ENCODE measurements around the gene NANS. TPM values are rescaled to one million over a fixed set of nuclear protein-coding genes. Genes with fewer than 3 reads are reported as not detected.

The NANS gene
- polyA plus RNA-seq, 1 donor (not counting 4 experiments of a cell fraction or from before 2014, with no cell fraction given), result 63.1 TPM

DNA sequence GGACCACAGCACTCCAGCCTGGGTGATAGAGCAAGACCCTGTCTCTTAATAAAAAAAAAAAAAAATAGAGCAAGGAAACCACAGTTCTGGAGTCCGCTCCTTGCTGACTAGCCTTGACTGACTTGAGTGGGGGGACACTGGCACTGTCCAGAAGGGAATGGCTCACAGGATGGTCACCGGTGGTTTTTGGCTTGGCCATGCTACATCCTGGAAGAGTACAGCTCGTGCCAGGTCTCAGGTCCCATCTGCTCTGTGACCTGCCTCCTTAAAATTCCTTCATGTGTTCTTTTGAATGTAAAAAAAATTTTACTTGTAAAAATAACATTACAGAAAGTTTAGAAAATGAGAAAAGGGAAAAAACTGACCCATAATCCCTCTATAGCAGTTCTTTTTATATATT, 5.6 kb downstream of the NANS start:
- Histone ChIP-seq H3K27me3 (ENCODE audit: control insufficient read depth, extremely low read depth, insufficient read depth, low read length) (no peaks in the 10 kb centered on the region), H3K4me2 (ENCODE audit: control insufficient read depth, extremely low read depth, insufficient read depth, low read depth, low read length) (no peak overlapping the region), H3K79me2 (ENCODE audit: control insufficient read depth, insufficient read depth, low read length) (peaks cover 26% of the 10 kb centered on the region), H3K9ac (ENCODE audit: control insufficient read depth, extremely low read depth, insufficient read depth, low read length) (no peak overlapping the region), H3K4me1 (ENCODE audit: control insufficient read depth, extremely low read depth, insufficient read depth, low read length) (peaks cover 9% of the 10 kb centered on the region), H2AFZ (ENCODE audit: control insufficient read depth, low read length) (no peak overlapping the region), H3K4me3 (ENCODE audit: control insufficient read depth in 2 of 3, extremely low read depth in 1 of 3, insufficient read depth in 2 of 3, low read depth in 1 of 3, low read length in 3 of 3) (no peak overlapping the region), H3K36me3 (ENCODE audit: control insufficient read depth in 2 of 2, extremely low read depth in 1 of 2, insufficient read depth in 2 of 2, low read length in 2 of 2) (peaks cover 13 to 14% of the 10 kb centered on the region in 2 experiments), H3K9me1 (ENCODE audit: control insufficient read depth, extremely low read depth, insufficient read depth, low read length) (no peaks in the 10 kb centered on the region), H3K9me3 (ENCODE audit: control insufficient read depth, low read depth, low read length) (no peaks in the 10 kb centered on the region), H3K27ac (ENCODE audit: control insufficient read depth, insufficient read depth, low read length) (no peak overlapping the region), H4K20me1 (ENCODE audit: control insufficient read depth, extremely low read depth, insufficient read depth, low read length) (no peaks in the 10 kb centered on the region)
- DNase-seq (ENCODE audit: low read depth, low spot score) (no peak), FAIRE-seq (no peak)
- dilution Hi-C loops (cut with MboI; ENCODE audit: extremely low pct_ligation_motif_present, low sequenced_read_pairs), result no loop called here
- TF ChIP-seq, protein P1, sequence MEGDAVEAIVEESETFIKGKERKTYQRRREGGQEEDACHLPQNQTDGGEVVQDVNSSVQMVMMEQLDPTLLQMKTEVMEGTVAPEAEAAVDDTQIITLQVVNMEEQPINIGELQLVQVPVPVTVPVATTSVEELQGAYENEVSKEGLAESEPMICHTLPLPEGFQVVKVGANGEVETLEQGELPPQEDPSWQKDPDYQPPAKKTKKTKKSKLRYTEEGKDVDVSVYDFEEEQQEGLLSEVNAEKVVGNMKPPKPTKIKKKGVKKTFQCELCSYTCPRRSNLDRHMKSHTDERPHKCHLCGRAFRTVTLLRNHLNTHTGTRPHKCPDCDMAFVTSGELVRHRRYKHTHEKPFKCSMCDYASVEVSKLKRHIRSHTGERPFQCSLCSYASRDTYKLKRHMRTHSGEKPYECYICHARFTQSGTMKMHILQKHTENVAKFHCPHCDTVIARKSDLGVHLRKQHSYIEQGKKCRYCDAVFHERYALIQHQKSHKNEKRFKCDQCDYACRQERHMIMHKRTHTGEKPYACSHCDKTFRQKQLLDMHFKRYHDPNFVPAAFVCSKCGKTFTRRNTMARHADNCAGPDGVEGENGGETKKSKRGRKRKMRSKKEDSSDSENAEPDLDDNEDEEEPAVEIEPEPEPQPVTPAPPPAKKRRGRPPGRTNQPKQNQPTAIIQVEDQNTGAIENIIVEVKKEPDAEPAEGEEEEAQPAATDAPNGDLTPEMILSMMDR (optimal IDR thresholded peaks at IDR 0.05 in 1 of 3, IDR thresholded peaks at IDR 0.05 in 1 of 3, conservative IDR thresholded peaks at IDR 0.05 in 1 of 3; ENCODE audit: extremely low read depth in 1 of 3, insufficient read depth in 2 of 3, low read length in 3 of 3), result no peak
- TF ChIP-seq EZH2 (IDR thresholded peaks at IDR 0.05; ENCODE audit: low read length), result no peak

GRCh38 chr9:98064623-98065392, 8.3 kb downstream of the NANS start:
- TF ChIP-seq, protein P1 (optimal IDR thresholded peaks at IDR 0.05 in 1 of 3, IDR thresholded peaks at IDR 0.05 in 1 of 3, conservative IDR thresholded peaks at IDR 0.05 in 1 of 3; ENCODE audit: extremely low read depth in 1 of 3, insufficient read depth in 2 of 3, low read length in 3 of 3), result no peak
- TF ChIP-seq EZH2 (IDR thresholded peaks at IDR 0.05; ENCODE audit: low read length), result no peak
- Histone ChIP-seq H3K4me2 (ENCODE audit: control insufficient read depth, extremely low read depth, insufficient read depth, low read depth, low read length) (no peak overlapping the region), H3K9me1 (ENCODE audit: control insufficient read depth, extremely low read depth, insufficient read depth, low read length) (no peaks in the 10 kb centered on the region), H3K4me3 (ENCODE audit: control insufficient read depth in 2 of 3, extremely low read depth in 1 of 3, insufficient read depth in 2 of 3, low read depth in 1 of 3, low read length in 3 of 3) (no peak overlapping the region), H3K27me3 (ENCODE audit: control insufficient read depth, extremely low read depth, insufficient read depth, low read length) (no peaks in the 10 kb centered on the region), H3K4me1 (ENCODE audit: control insufficient read depth, extremely low read depth, insufficient read depth, low read length) (no peaks in the 10 kb centered on the region), H3K9me3 (ENCODE audit: control insufficient read depth, low read depth, low read length) (no peaks in the 10 kb centered on the region), H3K27ac (ENCODE audit: control insufficient read depth, insufficient read depth, low read length) (no peak overlapping the region), H4K20me1 (ENCODE audit: control insufficient read depth, extremely low read depth, insufficient read depth, low read length) (no peaks in the 10 kb centered on the region), H2AFZ (ENCODE audit: control insufficient read depth, low read length) (no peak overlapping the region), H3K36me3 (ENCODE audit: control insufficient read depth in 2 of 2, extremely low read depth in 1 of 2, insufficient read depth in 2 of 2, low read length in 2 of 2) (peaks cover 13 to 14% of the 10 kb centered on the region in 2 experiments), H3K9ac (ENCODE audit: control insufficient read depth, extremely low read depth, insufficient read depth, low read length) (no peak overlapping the region), H3K79me2 (ENCODE audit: control insufficient read depth, insufficient read depth, low read length) (peaks cover 15% of the 10 kb centered on the region)
- DNase-seq (ENCODE audit: low read depth, low spot score), result no peak
- no peak for FAIRE-seq
- dilution Hi-C loops (cut with MboI; ENCODE audit: extremely low pct_ligation_motif_present, low sequenced_read_pairs), result no loop called here
